Ammon's horn (tissue), 1 donor: ENCODE results near the gene DNAJB5.
A peak's percentile ranks its signal among the peaks of the same experiment; 100 is the strongest.
"Not testable (repeated sequence)": the region's sequence is repeated elsewhere in the genome, so short reads cannot be mapped to it uniquely, and the experiment has no call there.

Source experiments
- DNase-seq: peaks from one replicate; pipeline ENCODE4 v3.0.0-alpha.2; 2016; ENCODE audit warnings: low spot score

The DNAJB5 gene

DNA sequence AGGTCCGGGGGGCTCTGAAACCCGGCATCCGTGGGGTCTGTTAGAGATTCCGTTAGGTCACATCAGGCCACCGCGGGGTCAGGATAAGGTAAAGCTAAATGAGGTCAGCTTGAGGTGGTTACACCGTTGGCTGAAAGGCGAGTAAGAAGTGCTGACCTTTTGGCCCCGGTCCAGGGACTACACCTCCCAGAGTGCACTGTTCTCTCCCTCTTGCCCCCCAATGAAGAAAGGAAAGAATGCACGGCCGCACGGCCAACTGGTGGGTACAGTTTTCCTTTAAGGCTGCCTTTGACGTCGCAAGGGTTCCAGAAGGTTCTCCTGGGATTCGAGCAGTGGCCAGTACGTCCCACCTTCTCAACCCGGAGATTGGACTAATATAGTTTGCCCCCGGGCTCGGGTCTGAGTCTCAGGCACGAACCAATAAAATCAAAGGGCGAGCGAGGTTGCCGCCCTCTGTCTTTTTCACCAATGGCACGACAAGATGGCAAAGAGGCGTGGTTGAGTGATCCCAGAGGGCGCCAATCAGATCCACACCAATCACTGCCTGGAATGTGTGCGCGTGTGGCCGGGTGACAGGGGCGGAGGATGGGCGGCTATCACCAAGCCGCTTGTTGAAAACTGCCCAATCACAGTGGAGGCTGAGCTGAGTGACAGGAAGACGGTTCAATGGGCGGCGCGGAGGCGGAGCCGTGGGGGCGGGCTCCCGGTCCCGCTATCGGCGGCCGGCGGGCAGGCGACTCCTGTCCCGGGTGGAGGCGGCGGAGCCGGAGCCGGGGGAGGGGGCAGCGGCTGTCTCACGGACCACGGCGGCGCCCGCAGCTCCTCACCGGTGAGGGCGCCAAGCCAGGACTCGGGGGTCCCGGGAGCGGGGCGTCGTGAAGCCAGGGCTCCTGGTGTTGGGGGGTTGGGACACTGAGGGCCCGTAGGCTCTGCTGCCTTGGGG is at the start of gene DNAJB5:
Gene DNAJB5 (plus strand): TSS at position 743 of the 943 bp plus-strand sequence. CDS start 886 bp downstream, outside the sequence.
- peak; percentile 100 for DNase-seq

DNA sequence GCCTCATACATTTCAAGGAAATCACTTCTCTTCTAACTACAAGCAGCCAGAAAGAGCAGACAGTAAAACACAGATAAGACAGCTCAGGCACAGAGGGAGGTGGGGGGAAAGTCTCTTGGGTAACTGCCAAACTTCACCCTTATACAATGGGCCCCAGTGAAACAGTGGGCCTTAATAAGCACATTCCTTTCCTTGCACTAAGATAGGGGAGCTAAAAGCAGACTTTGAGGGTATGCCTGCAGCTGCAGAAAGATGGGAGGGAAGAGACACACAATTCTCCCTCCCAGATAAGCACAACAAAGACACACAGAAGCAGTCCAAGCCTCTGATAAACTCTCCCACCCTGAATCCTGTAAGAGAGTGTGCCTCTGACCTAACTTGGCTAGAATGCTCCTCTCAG is 49.6 kb upstream of the DNAJB5 start:
- not testable (repeated sequence) for DNase-seq

DNA sequence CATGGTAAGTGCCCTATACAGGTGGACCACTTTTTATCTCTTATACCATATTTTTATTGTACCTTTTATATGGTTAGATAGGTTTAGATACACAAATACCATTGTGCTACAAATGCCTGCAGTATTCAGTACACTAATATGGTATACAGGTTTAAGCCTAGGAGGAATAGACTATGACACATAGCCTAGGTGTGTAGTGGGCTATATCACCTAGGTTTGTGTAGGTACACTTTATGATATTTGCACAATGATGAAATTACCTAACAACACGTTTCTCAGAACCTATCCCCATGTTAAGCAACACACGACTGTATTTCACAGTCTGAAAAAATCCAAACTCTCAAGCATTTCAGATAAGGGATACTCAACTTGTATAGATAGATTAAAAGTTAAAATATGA is 41.1 kb upstream of the DNAJB5 start:
- DNase-seq = no peak

DNA sequence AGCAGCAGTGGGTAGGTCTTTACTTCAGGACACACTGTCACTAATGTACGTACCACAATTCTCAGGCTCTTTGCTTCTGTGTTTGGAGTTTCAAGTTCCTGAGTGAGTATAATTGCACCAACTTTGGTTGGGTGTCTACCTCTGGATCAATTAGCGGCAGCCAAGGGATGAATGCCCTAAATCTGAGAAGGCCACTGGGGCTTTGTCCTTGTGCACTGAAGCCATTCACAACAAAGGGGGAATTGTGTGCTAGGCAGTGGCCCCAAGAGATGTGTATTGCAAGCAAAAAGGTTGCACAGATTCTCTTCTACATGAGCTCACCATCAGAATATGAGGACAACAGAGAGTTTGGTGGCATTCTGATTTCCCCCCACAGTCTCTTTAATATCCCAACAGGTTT is 35.3 kb upstream of the DNAJB5 start:
- peak; percentile 52 for DNase-seq

DNA sequence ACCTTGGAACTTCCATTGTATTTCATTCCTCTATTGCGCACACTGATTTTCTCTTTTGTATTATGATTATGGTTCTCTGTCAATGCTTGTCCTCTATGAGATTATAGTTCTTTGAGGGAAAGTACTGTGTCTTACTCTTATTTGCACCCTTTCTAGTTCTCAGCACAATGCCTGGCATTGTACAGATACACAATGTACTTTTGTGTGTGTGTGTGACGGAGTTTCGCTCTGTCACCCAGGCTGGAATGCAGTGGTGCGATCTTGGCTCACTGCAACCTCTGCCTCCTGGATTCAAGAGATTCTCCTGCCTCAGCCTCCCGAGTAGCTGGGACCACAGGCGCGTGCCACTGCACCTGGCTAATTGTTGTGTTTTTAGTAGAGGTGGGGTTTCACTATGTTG is 33.5 kb upstream of the DNAJB5 start:
- not testable (repeated sequence) for DNase-seq

DNA sequence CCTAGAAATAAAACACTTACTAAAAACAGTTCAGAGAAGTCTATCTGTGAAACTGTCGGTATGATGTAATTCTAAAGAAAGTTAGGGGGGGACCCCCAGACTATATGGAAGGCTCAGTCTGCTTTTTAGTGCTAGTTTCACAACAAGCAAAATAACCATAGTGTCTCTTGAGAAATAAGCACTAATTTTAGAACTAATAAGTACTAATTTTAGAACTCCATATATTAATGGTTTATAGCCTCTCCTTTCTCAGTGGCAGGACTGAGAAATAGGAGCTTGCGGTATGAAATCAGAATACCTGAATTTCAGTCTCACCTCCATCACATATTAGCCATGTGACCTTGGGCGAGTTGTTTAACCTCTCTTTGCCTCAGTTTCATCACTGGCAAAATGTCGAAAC is 32.9 kb upstream of the DNAJB5 start:
- no peak for DNase-seq

DNA sequence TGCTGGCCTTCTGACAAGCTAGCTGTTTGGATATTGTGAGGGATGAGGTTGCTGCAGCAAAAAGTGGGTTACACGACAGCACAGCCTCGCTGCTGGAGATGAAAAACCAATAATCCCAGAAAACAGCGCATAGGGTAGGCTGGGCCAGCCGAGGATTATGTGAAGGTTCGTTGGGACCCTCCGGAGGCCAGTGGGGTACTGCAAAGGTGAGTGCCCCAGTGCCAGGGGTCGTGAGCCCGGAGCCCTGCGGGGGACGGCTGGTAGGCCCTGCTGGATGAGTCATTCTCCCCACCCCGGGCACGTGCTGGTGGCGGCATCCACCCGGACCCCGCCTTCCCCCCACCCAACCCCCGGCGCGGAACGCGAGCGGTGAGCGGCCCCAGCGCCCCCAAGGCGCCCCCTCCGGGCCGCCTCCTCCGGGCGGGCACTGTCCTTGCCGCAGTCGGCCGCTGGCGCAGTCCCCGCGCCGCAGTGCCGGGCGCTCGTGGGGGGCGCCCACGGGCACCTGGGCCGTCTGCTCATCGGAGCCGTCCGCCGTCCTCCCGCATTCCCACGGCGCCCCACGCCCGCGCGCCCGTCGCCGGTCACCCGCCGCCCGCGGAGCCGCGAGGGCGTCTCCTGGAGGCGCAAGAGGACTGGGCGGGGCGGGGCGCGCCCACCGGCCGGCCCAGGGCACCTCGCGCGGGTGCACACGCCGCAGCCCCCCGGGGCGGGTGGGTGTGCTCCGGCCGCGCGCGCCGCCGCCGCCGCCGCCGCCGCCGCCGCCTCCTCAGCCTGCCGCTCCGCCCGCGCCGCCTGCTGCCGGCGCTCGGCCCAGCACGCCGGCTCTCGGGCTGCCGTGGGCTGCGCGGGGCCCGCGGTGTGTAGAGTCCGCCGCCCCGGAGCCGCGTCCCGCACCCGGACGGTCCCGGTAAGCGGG is 31.8 kb upstream of the DNAJB5 start, which contains the start of gene PHF24:
Gene PHF24 (plus strand): TSS at position 794 of the 919 bp plus-strand sequence. CDS start 13,014 bp downstream, outside the sequence.
- DNase-seq = no peak

DNA sequence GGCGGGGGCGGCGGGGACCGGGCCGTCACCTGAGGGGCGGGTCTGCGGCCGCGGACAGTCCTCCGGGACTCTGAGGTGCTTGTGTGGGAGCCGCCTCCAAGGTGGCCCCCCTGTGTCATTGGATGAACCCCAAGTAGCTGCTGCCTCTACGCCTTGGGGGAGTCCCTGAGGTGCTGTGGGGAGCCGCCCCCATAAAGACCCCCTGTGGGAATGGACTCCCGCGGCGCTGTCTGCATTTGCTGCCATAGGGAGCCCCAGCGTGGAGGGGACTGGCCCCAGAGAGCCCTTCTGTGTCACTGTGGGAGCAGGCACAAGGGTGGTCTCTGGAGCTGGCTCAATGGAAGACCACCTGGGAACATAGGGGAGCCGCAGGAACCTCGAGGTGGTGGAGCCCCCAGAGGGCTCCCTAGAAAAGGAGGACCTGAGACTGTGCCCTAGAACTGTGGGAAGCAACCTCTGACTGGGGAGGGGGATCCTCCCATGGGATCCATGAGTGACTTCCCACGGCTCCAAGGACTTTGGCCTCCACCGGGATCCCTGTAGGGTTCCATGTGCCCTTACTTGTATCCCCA is 31.0 kb upstream of the DNAJB5 start:
- no peak for DNase-seq

DNA sequence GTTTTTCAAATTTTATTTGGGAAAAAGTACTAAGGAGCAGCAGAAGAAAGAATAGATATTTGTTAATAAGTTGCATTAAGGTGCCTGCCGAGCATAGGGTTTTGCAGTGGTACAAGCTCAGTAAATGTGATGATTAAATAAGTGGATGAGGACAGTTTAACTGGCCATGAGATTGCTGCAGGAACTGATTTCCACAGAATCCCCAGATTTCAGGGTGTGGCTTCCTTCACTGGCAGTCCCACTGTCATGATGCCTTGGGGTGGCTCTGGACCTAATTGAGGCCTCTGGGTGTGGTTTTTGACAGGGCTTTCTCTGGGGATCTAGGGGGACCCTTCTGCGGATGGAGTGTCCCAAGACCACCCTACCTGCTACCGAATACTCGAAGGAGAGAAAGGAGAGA is 30.1 kb upstream of the DNAJB5 start:
- no peak for DNase-seq

DNA sequence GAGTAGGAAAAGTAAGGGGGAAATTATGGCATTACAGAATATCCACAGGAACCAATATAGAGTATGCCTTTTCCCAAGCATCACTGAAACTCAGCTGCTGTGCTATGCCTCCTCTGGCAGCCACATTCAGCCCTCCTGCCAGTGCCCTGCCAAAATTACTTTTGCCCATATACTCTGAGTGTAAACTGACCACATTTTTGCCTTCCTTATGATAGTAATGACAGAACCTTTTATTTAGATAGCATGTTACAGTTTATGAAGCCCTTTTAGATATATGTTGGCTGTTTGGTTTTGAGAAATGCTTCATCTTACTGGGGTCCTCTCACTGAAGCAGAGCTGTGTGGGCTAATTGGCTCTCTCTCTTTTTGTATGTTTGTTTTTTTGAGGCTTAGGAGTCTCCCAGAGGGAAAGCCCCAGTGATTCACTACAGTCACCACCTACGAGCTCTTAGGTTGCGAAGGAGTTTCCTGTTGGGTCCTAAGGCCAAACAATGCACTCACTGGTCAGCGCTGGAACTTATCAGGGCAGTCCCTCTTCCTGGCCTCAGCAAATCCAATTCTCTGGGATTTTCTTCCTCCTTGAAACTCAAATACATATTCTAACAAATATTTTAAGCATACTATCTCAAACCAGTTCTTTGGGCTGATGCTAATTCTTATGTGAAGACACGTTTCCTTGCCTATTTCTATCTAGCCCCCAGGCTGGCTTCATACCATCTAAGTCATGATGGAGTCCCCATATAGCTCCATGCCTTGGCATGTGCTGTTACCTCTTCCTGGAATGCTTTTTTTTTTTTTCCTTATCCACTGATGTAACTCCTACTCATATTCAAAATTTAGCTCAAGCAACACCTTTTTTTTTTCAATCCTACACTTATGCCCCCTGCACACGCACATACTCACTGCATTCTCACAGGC is 27.7 kb upstream of the DNAJB5 start:
- DNase-seq = no peak

DNA sequence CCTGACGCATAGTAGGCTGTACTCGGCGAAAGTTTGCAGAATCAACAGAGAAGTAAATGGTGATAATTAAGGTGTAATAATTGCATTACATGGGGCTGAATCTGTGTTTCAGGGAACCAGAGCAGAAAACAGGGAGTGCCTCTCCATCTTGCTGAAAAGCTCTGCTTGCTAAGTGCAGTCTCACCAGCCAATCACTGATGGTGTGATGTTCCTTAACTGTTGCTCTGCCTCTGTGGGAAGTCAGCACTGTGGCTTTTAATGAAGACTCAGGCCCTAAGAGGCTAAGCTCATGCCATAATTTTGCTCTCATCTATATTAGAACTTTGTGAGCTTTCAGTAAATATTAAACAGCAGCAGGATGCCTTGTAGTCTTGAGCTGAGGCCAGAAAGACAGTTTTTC is 27.0 kb upstream of the DNAJB5 start:
- DNase-seq = peak; percentile 50

DNA sequence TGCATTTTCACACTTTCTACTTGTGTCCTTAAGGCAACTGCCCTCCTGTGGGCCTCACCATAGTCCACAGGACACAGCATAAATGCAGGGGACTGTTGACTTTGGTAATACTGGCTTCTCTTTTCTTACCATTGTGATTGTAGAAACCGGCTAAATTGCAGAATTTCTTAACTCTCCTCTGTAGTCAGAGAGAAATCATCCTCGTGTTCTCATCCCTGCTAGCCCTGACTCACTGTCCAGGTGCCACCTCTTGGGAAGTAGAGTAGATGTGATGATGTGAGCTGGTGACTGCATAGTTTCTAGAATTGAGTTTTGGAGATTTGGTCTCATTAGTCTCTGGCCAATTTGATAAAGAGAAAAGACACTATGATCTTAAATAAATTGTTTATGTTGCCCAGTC is 26.0 kb upstream of the DNAJB5 start:
- DNase-seq = no peak

DNA sequence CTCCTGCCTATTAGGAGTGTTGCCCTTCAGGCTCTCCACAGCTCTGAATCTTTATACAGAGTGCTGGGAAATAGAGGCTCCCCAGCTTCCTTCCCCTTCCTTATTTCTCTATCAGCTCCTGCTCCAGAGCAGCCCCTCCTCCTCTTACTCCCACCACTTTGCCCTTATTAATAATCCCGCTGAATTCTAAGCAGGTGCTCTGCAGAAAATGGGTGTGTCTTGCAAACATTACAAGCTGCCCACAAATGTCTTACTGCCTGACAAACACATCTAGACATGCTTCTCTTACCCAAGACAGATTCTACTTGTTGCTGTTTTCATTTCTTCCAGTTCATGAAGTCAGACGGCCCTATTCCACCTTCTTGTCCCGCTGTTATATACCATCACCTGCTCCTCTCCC is 25.1 kb upstream of the DNAJB5 start:
- DNase-seq = no peak

DNA sequence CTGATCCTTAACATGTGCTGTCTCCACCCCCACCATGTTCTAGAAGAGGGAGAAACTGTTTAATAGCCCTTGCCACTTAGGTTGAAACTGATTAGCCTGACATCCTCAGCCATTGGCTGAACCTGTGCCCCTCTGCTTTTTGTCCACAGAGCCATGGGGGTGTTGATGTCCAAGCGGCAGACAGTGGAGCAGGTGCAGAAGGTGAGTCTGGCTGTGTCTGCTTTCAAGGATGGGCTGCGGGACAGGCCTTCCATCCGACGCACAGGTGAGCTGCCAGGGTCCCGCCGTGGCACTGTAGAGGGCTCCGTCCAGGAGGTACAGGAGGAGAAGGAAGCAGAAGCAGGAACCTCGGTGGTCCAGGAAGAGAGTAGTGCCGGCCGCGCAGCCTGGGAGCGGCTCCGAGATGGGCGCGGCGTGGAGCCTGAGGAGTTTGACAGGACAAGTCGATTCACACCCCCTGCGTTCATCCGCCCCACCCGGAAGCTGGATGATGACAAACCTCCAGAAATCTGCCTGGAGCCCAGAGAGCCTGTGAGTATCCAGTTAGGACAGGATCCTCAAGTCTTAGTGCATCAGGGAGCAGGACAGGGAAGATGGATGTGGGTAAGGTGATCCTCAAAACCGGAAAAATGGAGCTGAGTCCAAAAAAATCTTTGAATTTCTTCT is 18.3 kb upstream of the DNAJB5 start:
- no peak for DNase-seq

DNA sequence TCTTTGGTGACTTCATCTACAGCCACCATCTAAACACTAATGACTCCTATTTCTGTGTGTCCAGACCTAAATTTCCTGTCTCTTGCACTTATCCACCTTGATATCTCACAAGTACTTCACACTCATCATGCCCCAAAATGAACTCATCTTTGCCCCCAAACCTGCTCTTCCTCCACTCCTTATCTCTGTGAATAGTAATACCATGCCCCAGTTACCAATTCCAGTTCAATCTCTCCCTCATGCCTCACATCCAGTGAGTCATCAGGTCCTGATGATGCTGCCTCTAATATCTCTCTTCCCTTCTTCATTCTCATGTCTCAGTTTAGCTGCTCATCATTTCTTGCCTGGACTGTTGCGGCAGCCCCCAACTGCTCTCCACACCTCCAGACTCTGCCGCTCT is 14.9 kb upstream of the DNAJB5 start:
- DNase-seq = no peak

DNA sequence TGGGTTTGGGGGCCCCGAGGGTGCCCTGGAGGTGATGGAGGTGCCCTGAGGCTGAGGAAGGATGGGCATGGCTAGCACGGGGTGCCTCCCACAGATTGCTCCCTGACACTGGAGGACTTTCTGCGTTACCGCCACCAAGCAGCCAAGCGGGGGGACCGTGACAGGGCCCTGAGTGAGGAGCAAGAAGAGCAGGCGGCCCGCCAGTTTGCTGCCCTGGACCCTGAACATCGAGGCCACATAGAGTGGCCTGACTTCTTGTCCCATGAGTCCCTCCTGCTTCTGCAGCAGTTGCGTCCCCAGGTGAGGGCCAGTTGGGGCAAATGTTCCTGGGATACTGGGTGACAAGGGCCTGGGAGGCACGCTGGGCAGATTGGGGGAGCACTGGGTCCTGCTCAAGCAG is 13.1 kb upstream of the DNAJB5 start:
- no peak for DNase-seq

DNA sequence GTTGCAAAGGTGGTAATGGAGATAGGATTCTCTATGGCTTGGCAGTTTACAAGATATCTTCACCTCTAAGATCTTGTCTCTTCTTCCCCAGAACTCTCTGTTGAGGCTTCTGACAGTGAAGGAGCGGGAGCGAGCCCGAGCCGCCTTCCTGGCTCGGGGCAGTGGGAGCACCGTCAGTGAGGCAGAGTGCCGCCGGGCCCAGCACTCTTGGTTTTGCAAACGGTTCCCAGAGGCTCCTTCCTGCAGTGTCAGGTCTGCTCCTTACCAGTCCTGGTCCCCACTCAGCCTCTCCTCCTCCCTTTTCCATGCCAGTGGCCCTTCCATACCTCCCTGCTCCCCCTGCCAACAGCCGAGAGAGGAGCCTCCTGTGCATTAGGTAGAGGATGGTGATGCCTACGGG is 12.6 kb upstream of the DNAJB5 start:
- no peak for DNase-seq

DNA sequence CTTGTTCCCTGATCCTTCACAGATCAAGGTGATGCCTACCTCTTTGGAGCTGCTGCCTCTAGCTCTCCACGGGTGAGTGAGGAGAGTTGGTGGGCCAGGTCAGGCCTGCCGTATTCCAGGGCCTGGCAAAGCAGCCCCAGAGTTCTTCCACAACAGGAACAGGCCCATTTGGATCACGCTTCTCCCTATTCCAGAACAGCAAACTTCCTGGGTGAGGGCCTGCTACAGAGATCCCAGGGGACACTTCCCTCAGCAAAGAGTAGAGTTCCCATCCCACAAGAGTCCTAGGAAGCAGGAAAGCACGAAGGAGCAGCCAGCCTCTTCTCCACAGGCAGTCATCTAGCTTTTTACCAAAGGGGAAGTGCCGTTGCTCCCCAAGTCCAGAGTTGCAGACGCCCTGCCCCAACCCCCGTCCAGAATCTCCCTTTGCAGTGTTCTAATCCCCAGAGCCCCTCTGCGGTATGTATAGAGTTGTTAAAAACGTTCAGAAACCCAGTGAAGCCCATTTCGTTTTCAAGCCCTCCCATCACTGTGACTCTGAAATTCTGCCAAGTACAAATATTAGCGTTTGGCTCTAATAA is 9.3 kb upstream of the DNAJB5 start:
- DNase-seq = no peak

DNA sequence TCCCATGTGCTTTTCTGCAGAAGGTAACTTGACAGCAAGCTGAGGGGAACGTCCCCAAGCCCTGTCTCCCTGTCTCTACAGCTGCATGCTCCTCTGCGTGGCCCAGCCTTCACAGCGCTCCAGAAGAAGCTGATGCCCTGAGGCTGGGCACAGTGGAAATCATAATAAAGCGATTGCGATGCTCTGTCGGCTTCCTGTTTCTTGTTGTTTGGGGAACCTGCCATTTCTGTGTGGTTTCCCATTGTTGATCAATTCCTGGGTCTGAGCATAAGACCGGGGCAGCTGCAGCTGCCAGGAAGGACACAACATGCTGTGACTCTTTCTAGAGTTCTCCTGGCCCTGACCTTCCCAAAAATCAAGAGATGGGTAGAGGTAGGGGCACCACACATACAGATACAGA is 7.2 kb upstream of the DNAJB5 start:
- DNase-seq = no peak

DNA sequence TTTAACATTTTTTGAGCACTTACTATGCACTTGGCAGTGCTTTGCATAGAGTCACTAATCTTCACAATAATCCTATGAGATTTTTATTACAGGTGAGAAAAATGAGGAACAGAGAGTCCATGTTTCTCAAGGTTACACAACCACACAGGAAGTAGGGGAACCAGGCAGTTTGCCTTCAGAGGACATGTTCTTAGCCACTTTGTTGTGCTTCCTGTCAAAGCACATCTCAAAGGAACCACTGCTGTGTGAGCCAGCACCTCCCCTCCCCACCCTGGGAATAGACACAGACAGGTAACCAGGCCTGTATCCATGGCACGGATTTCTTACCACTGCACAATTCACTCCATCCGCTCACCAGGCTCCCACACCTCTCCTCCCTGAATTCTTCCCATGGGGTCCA is 6.3 kb upstream of the DNAJB5 start:
- DNase-seq = no peak
